GM19463 (cell line): ENCODE results near the gene AGAP1.

ENCODE experiments used
- ATAC-seq: cut with Tn5 transposase; IDR thresholded peaks from one replicate; pipeline ENCODE4 v1.9.1; 2021; ENCODE audit warnings: mild to moderate bottlenecking, moderate library complexity; ENCODE audit not compliant: unreplicated experiment

AGAP1 gene

DNA sequence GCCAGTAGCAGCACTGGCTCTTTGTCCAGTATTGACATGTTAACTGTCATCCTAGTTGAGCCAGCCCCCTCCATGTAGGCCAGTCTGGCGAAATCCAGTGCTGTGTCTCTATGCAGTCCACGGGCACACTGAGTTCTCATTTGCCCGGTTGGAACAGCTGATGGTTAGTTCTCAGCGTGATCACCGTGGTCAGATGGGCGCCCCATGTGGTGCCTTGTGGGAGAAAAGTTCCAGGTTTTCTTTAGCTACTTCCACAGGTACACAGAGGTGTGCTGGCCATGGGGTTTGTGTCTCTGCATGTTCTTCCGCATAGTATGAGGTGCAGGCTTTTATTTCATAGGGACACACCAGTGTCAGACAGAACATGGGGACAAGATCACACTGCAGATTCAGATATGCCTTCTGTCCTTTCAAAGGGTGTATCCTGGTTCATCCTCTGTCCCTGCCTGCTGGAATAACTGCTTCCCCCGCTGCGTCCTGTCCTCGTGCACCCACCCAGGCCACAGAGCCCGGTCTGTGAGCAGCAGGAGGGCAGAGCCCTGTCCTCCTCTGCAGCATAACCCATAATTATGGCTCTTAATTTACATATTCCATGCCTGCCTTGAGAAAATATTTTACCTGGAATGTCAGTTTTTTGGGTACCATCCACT lies 340.3 kb downstream of the AGAP1 start:
- no peak for ATAC-seq

- ATAC-seq, result no peak
Observed at GRCh38 chr2:235834781-235835180, 340.9 kb downstream of the AGAP1 start.

DNA sequence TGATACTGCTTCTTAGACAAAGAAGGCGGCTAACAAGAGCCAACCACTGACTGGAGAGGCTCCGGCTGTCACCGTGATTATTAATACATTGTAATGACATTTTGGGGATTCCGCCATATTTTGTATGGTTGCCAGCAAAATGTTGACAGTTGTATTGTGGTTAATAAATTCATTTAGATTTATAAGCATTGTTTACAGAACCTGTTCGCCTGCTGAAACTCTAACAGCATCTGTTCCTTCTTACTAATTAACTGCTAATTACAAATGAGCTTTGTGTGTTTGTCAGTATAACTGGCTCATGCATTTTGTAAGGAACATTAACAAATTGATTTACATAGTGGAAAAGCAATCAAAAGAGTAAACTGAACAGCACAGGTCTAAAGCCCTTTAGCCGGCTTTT lies 342.0 kb downstream of the AGAP1 start:
- ATAC-seq, result no peak

DNA sequence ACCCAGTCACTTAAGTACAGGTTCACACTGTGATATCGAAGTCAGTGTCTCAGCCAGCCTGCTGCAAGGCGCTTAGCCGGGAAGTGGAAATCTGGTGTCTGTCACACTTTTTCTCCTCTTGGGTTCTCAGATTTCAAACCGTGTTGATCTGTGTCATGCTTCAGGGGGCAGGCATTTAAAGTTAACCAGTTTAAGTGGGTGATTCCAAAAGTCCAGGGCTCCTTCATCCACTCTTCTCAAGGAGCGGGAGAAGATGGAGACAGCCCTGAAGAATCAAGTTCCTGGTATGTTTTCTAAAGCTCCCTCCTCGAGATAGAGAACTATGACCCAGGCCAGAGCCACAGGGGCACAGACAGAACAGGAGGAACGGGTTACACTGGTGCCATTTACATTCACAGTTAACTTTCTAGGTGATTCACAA lies 342.7 kb downstream of the AGAP1 start:
- ATAC-seq, result no peak

DNA sequence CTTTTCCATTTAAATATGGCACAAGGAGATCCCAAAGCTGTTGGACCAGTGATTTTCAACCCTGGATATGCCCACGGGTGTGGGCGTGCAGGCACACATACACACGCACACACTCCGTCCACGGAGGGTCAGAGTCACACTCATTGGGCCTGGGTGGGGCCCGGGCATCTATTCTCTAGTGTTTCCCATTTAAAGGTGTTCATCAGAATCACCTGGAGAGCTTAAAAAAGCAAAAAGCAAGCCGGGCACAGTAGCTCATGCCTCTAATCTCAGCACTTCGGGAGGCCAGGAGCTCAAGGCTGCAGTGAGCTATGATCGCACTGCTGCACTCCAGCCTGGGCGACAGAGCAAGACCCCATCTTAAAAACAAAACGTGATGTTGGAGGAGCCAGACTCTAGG lies 345.4 kb downstream of the AGAP1 start:
- no peak for ATAC-seq

- no peak for ATAC-seq
Observed at GRCh38 chr2:235839974-235840373, 346.1 kb downstream of the AGAP1 start.

DNA sequence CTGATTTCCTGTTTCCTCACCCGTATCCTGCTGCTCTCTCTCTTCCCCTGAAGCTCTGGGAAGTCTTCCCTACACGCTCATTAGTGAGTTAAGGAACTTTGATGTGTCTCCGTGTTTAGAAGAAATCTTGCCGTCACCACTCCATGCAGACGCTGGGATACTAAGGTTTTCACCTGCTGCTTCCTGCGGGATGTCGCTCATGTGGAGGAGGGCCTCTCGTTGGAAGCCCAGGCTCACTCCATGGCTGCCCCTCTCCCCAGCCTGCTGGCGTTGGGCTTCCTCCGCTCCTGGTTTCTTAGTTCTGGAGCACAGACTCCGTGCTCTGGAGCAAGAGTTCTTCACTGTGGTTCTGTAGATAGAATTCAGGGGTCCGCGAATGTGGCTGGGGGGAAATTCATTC lies 348.0 kb downstream of the AGAP1 start:
- ATAC-seq, result no peak

DNA sequence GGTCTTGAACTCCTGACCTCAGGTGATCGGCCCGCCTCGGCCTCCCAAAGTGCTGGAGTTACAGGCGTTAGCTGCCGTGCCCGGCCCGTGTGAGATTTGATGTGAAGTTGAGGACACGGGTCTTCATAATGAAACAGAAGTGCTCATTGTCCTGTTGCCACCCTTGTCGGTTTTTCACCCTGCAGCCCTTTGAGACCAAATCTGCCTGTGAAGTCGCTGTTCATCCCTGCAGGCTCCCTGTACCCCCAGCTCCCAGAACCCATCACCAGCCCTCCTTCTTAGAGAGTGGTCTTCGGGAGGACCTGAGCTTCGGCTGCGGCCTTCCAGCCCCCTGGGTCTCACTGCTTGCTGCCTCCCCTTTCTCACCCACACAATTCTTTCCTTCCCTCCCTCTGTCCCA lies 349.1 kb downstream of the AGAP1 start:
- no peak for ATAC-seq

- ATAC-seq, result no peak
Observed at GRCh38 chr2:235843591-235844395, 349.9 kb downstream of the AGAP1 start.

DNA sequence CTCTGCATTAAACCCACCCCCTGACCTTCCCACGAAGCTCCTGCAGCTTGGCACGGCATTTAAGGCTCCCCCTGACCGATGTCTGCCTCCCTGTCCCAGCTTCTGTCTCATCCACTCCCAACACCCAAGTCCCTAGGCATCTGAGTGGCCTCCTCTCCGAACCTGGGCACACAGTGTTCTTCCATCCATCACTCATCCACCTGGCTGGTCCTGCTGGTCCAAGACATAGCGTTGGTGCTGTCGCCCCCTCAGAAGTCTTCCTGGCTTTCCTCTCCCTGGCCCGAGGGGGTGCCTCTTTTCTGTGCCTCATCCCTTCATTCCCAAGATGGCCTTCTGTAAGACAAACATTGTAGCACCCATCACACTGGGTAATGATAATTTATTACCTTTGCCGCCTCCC lies 350.7 kb downstream of the AGAP1 start:
- no peak for ATAC-seq

GRCh38 chr2:235845245-235845644 lies 351.4 kb downstream of the AGAP1 start:
- no peak for ATAC-seq

GRCh38 chr2:235847576-235847975 lies 353.7 kb downstream of the AGAP1 start:
- ATAC-seq, result no peak

DNA sequence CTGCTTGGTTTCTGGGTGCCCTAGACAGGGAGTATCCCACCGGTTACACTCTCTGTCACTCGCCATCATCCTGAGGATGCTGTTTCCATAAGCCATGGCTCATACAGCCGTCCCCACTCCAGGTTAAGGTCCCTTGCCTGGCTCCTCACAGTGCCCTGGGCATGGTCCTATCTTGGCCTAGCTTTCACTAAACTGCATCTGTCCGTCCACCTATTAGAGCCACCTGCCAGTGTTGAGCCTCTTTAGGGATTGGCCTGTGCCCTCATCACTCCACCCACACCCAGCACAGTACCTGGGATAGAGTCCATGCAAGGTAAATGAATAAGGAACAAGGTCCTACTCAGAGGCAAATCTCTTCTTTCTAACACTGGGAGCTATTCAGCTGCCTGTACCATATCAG lies 354.2 kb downstream of the AGAP1 start:
- ATAC-seq, result no peak

DNA sequence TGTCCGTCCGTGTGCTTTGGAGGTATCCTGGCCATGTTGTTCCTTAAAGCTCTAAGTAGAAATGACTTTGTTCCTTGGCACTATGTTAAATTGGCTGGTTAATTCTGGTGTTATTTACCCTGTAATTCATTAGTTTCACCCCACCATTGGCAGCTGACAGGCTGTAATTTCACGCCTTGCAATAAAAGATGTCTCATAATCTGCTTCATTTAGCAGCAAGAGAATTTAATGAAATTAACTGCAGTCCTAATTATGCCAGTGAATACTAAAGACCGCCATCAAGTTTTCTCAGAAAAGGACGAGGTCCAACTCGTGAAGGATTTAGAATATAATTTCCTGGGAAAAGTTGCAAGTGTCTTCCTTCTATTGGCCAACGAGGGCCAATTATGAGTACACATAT lies 355.1 kb downstream of the AGAP1 start:
- ATAC-seq, result no peak

- no peak for ATAC-seq
Observed at GRCh38 chr2:235849489-235849888, 355.6 kb downstream of the AGAP1 start.

GRCh38 chr2:235850289-235850688 lies 356.4 kb downstream of the AGAP1 start:
- no peak for ATAC-seq

GRCh38 chr2:235850771-235851551 lies 357.1 kb downstream of the AGAP1 start:
- ATAC-seq, result no peak

GRCh38 chr2:235851828-235852525 lies 358.1 kb downstream of the AGAP1 start:
- ATAC-seq, result no peak

GRCh38 chr2:235852526-235852920 lies 358.7 kb downstream of the AGAP1 start:
- ATAC-seq, result no peak

DNA sequence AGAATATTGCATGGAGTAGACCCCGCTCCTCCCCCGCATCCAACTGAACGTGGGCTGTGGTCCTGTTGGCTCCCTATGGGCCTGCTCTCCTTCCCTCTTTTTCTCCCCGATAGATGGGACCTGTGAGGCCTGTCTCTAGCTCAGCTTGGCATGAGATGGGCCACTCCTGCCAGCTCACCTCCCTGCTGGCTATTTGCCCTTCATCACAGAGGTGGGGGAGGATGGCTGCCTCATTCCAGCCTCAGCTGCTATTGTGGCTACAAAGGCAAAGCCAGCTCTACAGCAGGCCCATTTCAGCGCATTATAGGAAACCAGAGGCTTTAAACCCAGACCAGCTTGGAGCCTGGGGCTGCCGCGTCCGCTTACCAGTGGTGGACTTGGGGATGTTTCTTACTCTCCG lies 360.4 kb downstream of the AGAP1 start:
- ATAC-seq, result no peak

- no peak for ATAC-seq
Observed at GRCh38 chr2:235855011-235855410, 361.2 kb downstream of the AGAP1 start.
